Stimulated activated CD4-positive, alpha-beta T cell treated with anti-CD3 and anti-CD28 coated beads, Interleukin-1b, Interleukin-23, amount 100 ng/mL, for 48 hours (primary cell): ENCODE data around the gene GMEB2.
"Not testable (repeated sequence)": the region's sequence is repeated elsewhere in the genome, so short reads cannot be mapped to it uniquely, and the experiment has no call there.

ENCODE experiments used
- DNase-seq: peaks from one replicate; pipeline ENCODE4 v3.0.0-alpha.2; 2020

The GMEB2 gene

GRCh38 chr20:63611646-63612045 lies 15.3 kb downstream of the GMEB2 start:
- no peak for DNase-seq

DNA sequence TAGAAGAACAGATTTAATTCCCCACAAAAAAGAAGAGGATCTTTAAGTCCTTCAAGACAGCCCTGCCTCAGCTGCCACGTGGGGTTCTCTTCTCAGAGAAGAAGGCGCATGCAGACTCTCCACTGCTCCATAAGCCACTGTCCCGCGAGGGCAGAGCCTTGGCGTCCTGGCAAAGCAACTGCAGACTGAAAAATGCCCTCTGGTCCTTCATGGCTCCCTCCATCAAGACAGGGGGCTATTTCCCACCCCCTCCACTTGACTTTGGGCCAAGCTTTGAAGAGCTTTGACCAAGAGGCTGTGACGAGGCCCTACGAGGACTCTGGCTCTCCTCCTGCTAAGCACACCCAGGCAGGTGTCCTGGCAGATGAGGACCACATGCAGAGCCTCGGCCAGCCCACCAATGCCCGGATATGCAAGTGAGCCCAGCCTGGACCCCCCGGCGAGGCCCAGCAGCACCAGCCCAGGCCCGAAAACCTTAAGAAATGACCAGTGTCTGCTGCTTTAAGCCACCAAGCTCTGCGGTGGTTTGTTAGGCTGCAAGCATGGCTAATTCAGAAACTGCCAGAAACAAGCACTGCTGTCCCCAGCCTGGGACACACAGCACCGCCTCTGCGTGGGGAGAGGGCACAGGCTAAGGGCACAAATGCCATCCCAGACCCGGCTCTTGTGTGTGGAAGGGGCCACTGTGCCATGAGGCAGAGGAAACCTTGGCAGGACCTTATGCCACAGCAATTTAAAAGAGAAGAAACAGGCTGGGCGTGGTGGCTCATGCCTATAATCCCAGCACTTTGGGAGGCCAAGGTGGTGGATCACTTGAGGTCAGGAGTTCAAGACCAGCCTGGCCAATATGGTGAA lies 16.1 kb downstream of the GMEB2 start:
- DNase-seq: no peak

GRCh38 chr20:63606686-63607085 lies 20.2 kb downstream of the GMEB2 start:
- DNase-seq: no peak

GRCh38 chr20:63602321-63602720 lies 24.6 kb downstream of the GMEB2 start:
- no peak for DNase-seq

GRCh38 chr20:63601679-63602078 lies 25.2 kb downstream of the GMEB2 start:
- not testable (repeated sequence) for DNase-seq

- DNase-seq: no peak
These were observed 27.4 kb downstream of the GMEB2 start for GRCh38 chr20:63599396-63600050.

- no peak for DNase-seq
These were observed 28.2 kb downstream of the GMEB2 start for GRCh38 chr20:63598479-63599395.

DNA sequence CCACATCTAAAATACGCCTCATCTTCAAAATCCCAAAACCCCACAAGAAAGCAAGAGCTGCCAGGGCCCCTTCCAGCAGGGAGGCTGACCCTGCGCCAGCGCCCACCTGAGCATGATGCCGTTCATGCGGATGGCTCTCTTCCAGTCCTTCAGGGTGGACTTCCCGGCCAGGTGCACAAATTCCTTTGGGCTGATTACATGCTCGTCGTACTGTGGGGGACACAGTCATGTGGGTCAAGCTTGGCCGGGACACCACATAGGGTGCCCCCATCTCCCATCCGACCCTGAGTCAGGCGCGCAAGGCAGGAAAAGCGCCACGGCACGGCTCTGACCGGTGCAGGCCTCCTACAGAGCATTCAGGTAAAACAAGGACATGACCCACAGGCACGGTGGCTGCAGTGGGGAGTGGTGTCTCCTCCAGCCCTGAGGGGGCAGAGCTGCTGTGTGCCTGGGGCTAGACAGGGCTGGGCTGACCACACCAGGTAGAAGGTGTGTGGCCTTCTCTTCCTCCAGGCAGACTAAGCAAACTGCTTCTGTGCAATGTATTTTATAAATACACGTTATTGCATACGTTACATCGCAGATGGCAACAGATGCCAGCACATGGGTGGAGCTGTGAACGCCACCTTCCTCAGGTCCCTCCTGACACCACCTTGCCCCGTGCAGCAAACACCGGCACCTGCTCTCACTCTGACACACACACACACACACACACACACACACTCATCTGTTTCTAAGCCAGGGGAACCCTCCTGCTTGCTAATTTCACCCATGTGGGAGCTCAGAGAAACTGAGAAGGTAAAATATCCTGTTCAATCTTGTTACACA lies 29.0 kb downstream of the GMEB2 start:
- no peak for DNase-seq

GRCh38 chr20:63596423-63596822 lies 30.5 kb downstream of the GMEB2 start:
- no peak for DNase-seq

DNA sequence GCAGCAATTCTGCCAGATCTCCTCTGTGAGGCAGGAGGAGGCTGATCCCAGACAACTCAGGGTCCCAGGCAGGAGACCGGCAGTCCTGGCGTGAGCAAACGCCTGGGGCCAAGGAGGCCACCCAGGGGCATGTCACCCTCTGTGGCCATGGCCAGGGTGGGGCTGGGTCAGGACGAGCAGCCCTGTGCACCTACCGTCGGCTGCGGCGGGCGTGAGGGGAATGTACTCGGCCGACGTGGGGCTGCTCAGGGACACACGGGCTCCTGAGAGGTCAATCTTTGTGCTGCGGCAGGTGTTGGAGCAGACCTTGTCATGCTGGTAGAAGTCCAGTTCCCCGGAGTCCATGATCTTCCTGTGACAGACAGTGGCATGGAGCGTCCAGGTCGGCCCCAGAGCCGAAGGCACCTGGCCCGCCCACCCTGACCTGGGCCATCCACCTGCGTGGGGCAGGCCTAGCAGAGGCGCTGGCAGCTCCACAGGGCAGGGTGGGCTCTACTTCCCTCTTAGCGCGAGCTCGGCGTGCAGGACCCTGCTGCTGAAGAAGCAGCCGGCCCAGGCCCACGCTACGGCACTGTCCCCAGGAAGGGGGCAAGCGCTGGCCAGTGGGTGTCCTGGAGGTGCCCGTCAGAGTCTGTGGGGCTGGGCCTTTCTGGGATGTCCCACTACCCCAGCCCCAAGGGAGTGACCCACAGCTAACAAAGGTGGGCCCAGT lies 31.3 kb downstream of the GMEB2 start:
- DNase-seq: no peak

- DNase-seq: no peak
These were observed 32.8 kb downstream of the GMEB2 start for GRCh38 chr20:63594043-63594561.

- no peak for DNase-seq
These were observed 34.2 kb downstream of the GMEB2 start for GRCh38 chr20:63592661-63593060.

DNA sequence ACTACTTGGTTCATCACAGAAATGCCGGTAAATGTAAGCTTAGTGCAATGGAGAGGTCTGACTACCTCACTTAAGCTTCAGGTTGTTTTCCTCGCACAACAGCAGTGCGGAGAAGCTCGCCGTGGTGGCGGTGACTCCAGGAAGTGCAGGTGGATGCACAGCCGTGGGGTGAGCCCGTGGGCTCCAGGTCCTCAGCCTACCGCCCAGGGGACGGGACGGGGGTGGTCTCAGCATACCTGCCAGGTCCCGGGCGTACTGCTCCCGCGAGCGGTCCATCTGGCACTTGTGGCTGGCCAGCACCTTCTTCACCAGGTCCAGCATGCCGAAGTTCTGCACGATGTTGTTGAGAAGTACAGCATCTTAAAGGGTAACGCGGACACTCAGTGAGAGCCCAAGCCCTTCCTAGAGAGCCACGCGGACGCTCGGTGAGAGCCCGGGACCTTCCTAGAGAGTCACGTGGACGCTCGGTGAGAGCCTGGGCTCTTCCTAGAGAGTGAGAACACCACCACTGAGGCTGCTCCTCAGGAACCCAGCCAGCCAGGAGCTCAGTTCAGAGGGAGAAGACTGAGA lies 35.0 kb downstream of the GMEB2 start:
- DNase-seq: no peak

GRCh38 chr20:63591147-63591533 lies 35.8 kb downstream of the GMEB2 start:
- DNase-seq: no peak

DNA sequence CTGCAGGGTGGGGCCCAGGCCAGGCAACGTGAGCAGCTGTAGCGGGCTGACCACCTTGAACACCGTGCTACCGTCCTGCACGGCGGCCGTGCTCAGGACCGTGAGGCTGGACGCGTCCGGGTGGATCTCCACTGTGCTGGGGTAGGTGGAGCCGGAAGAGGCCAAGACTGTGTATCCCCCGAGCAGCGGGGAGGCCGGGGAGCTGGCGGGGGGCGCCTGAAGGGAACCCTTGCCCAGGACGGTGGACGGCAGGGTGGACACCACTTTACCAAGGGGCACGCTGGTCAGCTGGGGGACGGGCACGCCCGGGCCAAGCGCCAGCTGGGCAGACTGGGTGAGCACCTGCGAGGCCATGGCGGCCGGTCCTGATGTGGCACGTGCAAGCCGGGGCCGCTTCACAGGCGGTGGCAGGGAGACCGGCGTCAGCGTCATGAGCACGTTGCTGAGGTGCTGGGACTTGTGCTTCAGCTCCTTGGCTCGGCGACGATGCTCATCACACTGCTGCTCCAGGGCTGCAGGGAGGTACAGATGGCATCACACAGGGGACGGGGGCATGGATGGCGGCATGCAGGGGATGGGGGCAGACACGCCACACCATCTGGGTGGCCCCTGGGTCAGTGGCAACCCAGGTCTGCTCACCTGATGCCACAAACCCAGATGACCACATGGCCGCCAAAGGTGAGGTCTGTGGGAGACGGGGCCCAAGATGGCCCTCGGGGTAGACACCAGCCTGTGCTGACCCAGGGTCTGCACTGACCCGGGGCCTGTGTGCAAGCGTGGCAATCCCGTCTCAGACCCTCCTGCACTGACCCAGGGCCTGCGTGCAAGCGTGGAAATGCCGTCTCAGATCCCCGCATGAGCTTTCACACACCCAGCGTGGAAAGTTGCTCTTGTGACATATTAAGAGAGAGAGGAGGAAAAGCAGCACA lies 36.4 kb downstream of the GMEB2 start:
- DNase-seq: no peak

DNA sequence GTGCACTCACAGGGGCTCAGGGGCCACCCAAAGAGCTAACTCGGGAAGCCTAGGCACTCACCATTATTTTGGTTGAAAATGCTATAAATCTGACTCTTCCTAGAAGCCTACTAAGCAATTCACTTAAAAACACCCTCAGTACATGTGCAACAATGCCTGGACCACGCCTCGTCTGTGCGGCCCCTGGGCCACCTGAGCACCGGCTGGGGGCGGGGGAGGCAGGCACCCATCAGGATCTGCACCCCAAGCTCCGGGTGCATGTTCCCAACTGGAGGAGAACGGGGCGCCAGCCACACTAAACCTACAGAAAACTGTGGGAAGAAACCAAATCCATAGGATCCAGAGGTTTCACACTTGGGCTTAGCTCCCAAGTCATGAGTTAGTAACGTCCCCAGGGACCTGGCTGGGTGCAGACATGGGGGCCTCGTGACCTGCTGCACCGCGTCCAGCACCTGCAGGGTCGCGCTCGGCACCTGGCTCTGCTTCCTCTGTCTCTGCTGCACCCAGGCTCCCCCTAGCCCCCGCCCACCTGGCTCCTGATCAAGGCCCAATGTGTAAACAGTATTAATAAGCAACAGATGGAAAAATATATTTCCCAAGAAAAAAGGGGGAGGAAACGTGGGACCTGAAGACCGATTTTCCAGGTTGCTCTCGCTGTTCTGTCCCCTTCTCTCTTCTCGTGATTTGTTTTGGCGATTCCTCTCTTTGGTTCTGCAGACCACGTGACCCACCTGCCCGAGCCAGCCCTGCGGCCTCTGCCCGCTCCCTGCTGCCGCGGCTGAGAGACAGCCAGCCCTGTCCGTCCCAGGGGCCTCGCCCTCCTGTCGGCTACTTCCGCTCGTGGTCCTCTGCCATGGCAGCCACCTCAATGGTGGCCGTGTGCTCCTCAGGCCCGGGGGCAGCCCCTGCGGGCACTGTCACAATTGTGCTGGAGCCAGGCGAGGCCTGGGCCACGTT lies 37.4 kb downstream of the GMEB2 start:
- DNase-seq: no peak

- no peak for DNase-seq
These were observed 38.3 kb downstream of the GMEB2 start for GRCh38 chr20:63588641-63589041.

GRCh38 chr20:63587776-63588591 lies 38.9 kb downstream of the GMEB2 start:
- DNase-seq: no peak
